HG03097 (cell line): ENCODE measurements around the gene MMP1.
"Not testable (repeated sequence)": the region's sequence is repeated elsewhere in the genome, so short reads cannot be mapped to it uniquely, and the experiment has no call there.

ENCODE experiments used
- ATAC-seq: cut with Tn5 transposase; IDR thresholded peaks from one replicate; pipeline ENCODE4 v1.9.1; 2021; ENCODE audit not compliant: unreplicated experiment, low FRiP score

MMP1 gene

GRCh38 chr11:102763440-102763839 is 34.5 kb downstream of the MMP1 start:
- no peak for ATAC-seq

GRCh38 chr11:102762361-102762767 is 35.6 kb downstream of the MMP1 start:
- ATAC-seq, result no peak

- no peak for ATAC-seq
Measured at GRCh38 chr11:102761646-102762238, 36.2 kb downstream of the MMP1 start.

GRCh38 chr11:102760344-102761035 is 37.5 kb downstream of the MMP1 start:
- no peak for ATAC-seq

GRCh38 chr11:102757823-102758549 is 40.0 kb downstream of the MMP1 start:
- ATAC-seq, result no peak

- ATAC-seq, result no peak
Measured at GRCh38 chr11:102753267-102753666, 44.7 kb downstream of the MMP1 start.

GRCh38 chr11:102751673-102752072 is 46.3 kb downstream of the MMP1 start:
- no peak for ATAC-seq

- ATAC-seq, result no peak
Measured at GRCh38 chr11:102749101-102749722, 48.7 kb downstream of the MMP1 start.

- ATAC-seq, result not testable (repeated sequence)
Measured at GRCh38 chr11:102746746-102747578, 51.0 kb downstream of the MMP1 start.
